Ishikawa (cell line): ENCODE results near the gene AQP2.

Experiments
- CEBPB ChIP-seq: IDR thresholded peaks from 2 replicates; pipeline ENCODE4 v1.6.1; 2012
- CREB1 ChIP-seq: IDR thresholded peaks from 2 replicates; pipeline ENCODE4 v1.6.1; 2012; ENCODE audit warnings: low read depth
- EGR1 ChIP-seq: IDR thresholded peaks from 2 replicates; pipeline ENCODE4 v1.6.1; 2012
- EP300 ChIP-seq: IDR thresholded peaks from 2 replicates; pipeline ENCODE4 v1.6.1; 2012; ENCODE audit warnings: borderline replicate concordance
- FOXM1 ChIP-seq: IDR thresholded peaks from 2 replicates; pipeline ENCODE4 v1.6.1; 2012; ENCODE audit warnings: low read depth, borderline replicate concordance
- MAX ChIP-seq: IDR thresholded peaks from 2 replicates; pipeline ENCODE4 v1.6.1; 2012
- NFIC ChIP-seq: IDR thresholded peaks from 2 replicates; pipeline ENCODE4 v1.6.1; 2012
- RAD21 ChIP-seq: IDR thresholded peaks from 2 replicates; pipeline ENCODE4 v1.6.1; 2012; ENCODE audit warnings: low read depth
- REST ChIP-seq: IDR thresholded peaks from 2 replicates; pipeline ENCODE4 v1.6.1; 2012; ENCODE audit warnings: low read depth, mild to moderate bottlenecking
- TAF1 ChIP-seq: IDR thresholded peaks from 2 replicates; pipeline ENCODE4 v1.6.1; 2012; ENCODE audit warnings: low read depth, mild to moderate bottlenecking
- TEAD4 ChIP-seq: IDR thresholded peaks from 2 replicates; pipeline ENCODE4 v1.6.1; 2012
- USF1 ChIP-seq: IDR thresholded peaks from 2 replicates; pipeline ENCODE4 v1.6.1; 2012
- YY1 ChIP-seq: IDR thresholded peaks from 2 replicates; pipeline ENCODE4 v1.6.1; 2012; ENCODE audit warnings: low read depth

GRCh38 chr12:49972129-49972528 lies 21.6 kb downstream of the AQP2 start:
- TF ChIP-seq RAD21 (no peak), TAF1 (no peak), NFIC (no peak), REST (no peak), CREB1 (no peak), EP300 (no peak), USF1 (no peak), MAX (no peak), FOXM1 (no peak), CEBPB (no peak), YY1 (no peak), TEAD4 (no peak), EGR1 (no peak)
